Kidney glomerular epithelial cell (primary cell): Measurements from ENCODE around the gene CAD.
"Not testable (repeated sequence)": the region's sequence is repeated elsewhere in the genome, so short reads cannot be mapped to it uniquely, and the experiment has no call there.

Experiments
- DNase-seq: peaks from one replicate; lab custom pipeline; 2025; lab: John Stamatoyannopoulos, UW

Gene CAD

GRCh38 chr2:27256855-27257454 is 39.8 kb downstream of the CAD start:
- no peak for DNase-seq

DNA sequence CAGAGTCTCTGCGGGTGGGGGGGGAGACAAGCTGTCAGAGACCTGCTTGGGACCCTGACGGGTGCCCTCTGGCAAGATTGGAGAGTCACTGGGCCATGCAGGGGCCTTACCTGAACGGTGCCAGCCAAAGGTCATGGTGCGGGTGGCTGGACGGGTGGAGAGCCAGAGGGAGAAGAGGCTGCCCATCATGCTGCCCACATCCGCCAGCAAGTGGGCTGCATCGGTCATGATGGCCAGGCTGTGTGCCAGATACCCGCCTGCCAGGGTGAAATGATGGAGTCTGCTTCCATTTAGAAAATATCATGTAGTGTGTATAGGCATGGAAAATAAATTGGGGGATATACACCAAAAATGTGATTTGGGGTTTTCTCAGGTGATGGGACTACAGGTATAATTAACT is 40.9 kb downstream of the CAD start:
- DNase-seq, result no peak

DNA sequence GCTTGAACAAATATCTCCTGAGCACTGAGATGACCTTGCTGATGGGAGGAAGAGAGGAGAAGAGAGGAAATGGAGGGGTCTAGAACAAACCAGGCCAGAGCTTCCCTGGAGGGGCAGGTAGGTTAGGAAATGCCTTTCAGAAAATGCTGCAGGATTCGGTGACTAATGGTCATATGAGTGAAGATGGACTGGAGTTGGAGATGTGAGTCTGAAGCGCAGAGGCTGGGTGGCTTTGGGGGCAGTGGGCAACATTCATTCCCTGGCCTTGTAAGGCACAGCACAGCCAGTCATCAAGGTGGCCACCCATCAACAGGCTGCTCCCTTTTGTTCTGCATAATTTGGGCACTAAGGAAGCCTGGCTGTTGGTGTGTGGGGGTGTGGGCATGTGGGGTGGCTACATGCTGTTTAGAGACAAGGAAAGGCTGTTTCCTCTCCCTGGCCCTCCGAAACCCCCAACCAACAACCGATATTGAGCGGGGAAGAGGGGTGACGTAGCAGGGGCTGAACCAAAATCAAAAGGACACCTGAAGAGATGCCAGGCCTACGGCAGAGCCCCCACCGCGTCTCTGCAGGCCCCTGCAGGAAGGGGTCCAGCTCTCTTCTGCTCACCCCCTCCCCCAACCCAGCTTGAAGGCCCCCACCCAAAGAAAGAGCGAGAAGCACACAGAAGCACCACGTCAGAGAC is 44.2 kb downstream of the CAD start:
- DNase-seq, result no peak

- DNase-seq, result no peak
Measured at GRCh38 chr2:27261926-27262298, 44.7 kb downstream of the CAD start.

GRCh38 chr2:27262379-27263286 is 45.5 kb downstream of the CAD start, which contains the start of gene SLC30A3:
SLC30A3 (minus strand) TSS chr2:27263047; CDS start chr2:27262906, 141 bp downstream.
- no peak for DNase-seq

- DNase-seq, result no peak
Measured at GRCh38 chr2:27263287-27264252, 46.4 kb downstream of the CAD start.

- no peak for DNase-seq
Measured at GRCh38 chr2:27264253-27264752, 47.1 kb downstream of the CAD start.

- no peak for DNase-seq
Measured at GRCh38 chr2:27264753-27265535, 47.8 kb downstream of the CAD start.

DNA sequence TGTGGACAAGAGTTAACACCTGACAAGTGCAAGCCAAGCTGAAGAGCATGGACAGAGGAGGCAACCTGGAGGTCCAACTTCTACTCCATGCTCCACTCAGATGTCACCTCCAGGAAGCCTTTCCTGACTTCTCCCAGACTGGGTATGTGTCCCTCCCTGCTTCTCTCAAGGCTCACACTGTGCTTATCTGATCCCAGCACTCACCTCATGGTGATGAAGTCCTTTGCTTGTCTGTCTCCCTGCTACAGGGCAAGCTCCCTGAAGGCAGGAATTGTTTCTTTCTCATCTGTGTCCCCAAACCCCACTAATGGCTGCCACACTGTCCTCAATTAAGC is 48.3 kb downstream of the CAD start:
- no peak for DNase-seq

DNA sequence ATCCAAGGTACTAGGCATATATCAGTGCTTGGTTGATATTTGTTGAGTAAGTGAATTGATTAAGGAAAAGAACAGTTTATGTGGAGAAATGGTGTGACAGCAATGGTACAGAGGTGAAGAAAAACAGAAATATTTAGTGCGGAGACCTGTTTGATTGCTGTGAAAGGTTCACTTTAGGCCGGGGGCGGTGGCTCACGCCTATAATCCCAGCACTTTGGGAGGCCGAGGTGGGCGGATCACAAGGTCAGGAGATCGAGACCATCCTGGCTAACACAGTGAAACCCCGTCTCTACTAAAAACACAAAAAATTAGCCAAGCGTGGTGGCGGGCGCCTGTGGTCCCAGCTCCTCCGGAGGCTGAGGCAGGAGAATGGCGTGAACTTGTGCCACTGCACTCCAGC is 51.1 kb downstream of the CAD start:
- DNase-seq, result not testable (repeated sequence)

DNA sequence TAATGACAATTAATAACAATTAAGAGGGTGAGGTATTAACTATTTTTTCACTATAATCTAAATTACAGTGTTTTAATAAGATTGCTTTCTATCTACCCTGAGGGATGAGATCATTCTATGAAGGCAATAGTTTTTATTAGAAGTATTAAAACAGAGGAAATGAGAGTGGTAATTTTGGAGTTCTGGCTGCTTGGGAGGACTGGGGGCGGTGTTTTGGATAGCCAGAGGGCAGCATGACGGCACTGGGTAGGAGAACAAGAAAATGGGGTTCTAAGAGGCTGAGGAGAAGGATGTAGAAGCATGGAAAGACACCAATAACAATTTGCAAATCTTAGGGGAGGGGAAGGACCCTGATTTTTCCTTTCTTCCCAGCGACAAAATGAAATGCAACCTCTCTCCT is 53.0 kb downstream of the CAD start:
- DNase-seq, result no peak

- DNase-seq, result no peak
Measured at GRCh38 chr2:27270670-27271069, 53.5 kb downstream of the CAD start.

GRCh38 chr2:27271631-27272340 is 54.6 kb downstream of the CAD start:
- no peak for DNase-seq

GRCh38 chr2:27272537-27273522 is 55.7 kb downstream of the CAD start:
- not testable (repeated sequence) for DNase-seq

GRCh38 chr2:27275211-27276150 is 58.3 kb downstream of the CAD start, which contains the start of gene DNAJC5G:
DNAJC5G (plus strand) TSS chr2:27275433; CDS start chr2:27276729, 1,296 bp downstream.
- DNase-seq, result no peak

DNA sequence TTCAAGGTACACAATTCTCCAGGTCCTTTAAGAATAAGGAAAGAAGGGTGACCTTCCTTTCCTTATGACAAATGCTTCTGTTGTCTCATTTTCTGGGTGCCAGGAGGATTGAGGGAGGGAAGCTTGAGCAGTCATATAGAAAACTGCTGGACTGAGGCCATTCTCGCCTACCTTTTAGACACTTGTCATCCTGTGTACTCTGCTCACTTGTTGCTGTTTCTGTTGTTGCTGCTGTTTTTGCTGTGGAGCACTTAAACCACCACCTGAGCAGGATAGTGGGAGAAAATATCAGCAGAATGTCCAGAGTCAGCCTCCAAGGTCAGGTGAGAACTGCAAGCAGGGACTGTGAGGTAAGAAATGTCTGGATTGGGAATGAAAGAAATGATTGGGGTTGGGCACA is 60.8 kb downstream of the CAD start:
- no peak for DNase-seq

- DNase-seq, result no peak
Measured at GRCh38 chr2:27280826-27281225, 63.7 kb downstream of the CAD start.

DNA sequence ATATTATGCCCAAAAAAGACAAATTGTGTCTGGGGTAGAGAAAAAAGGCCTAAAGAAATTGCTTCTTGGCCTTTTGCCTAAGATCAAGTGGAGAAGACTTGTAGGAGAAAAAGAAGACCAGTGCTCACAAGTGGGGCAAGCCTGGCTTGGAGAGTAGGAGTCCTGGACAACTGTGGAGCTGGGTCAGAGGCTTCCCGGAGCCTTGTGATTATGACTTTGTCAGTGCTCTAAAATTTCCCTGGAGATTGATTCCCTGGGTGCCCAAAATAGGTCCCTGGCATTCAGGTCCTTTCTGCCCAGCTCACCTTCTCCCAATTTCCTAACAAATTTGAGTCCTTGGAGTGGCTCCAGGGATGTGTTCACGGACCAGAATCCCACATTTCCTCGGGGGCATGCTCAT is 64.3 kb downstream of the CAD start:
- no peak for DNase-seq
